OCI-LY1 (cell line): ENCODE results near the gene PDCD4.

Experiments
- H2AFZ ChIP-seq: fragments of 200-600 bp; sonication (generic), shearing (Covaris generic); 2 replicates; pipeline ENCODE4 v1.6.0; 2014; ENCODE audit warnings: antibody characterized with exemption, mild to moderate bottlenecking, low read length
- H3F3A ChIP-seq: fragments of 200-600 bp; sonication (generic), shearing (Covaris generic); 2 replicates; pipeline ENCODE4 v1.6.0; 2014; ENCODE audit warnings: mild to moderate bottlenecking, antibody characterized with exemption, low read length, moderate library complexity; ENCODE audit not compliant: insufficient read depth
- H3K27ac ChIP-seq: fragments of 200-600 bp; sonication (generic); 2 replicates; pipeline ENCODE4 v1.5.1; 2014; ENCODE audit warnings: low read length, mixed run types, mild to moderate bottlenecking, low read depth; ENCODE audit not compliant: poor library complexity, severe bottlenecking
- H3K27me3 ChIP-seq: fragments of 200-600 bp; sonication (generic); 2 replicates; pipeline ENCODE4 v1.6.0; 2014; ENCODE audit warnings: antibody characterized with exemption, mild to moderate bottlenecking, low read length, moderate library complexity; ENCODE audit not compliant: insufficient read depth
- H3K36me3 ChIP-seq: fragments of 200-600 bp; sonication (generic); 2 replicates; pipeline ENCODE4 v1.6.1; 2014; ENCODE audit warnings: mild to moderate bottlenecking, antibody characterized with exemption, low read length, moderate library complexity, mixed read lengths; ENCODE audit not compliant: insufficient read depth
- H3K4me1 ChIP-seq: fragments of 200-600 bp; sonication (generic); 2 replicates; pipeline ENCODE4 v1.5.1; 2014; ENCODE audit warnings: mild to moderate bottlenecking, low read length, moderate library complexity; ENCODE audit not compliant: insufficient read depth, severe bottlenecking
- H3K4me2 ChIP-seq: fragments of 200-600 bp; sonication (generic), shearing (Covaris generic); 2 replicates; pipeline ENCODE4 v1.6.1; 2014; ENCODE audit warnings: low read length
- H3K4me3 ChIP-seq: fragments of 200-600 bp; sonication (generic); 2 replicates; pipeline ENCODE4 v1.5.1; 2014; ENCODE audit warnings: low read length, low read depth, mild to moderate bottlenecking, mixed read lengths; ENCODE audit not compliant: poor library complexity, severe bottlenecking
- H3K79me2 ChIP-seq: fragments of 200-600 bp; shearing (Covaris generic); 2 replicates; pipeline ENCODE4 v1.6.1; 2016; ENCODE audit warnings: mixed run types, low read length, mixed read lengths; ENCODE audit not compliant: insufficient read depth
- H3K9ac ChIP-seq: fragments of 200-600 bp; sonication (generic), shearing (Covaris generic); 2 replicates; pipeline ENCODE4 v1.6.1; 2014; ENCODE audit warnings: mild to moderate bottlenecking, low read length, mixed read lengths
- H3K9me2 ChIP-seq: fragments of 200-600 bp; sonication (generic), shearing (Covaris generic); 2 replicates; pipeline ENCODE4 v1.6.1; 2014; ENCODE audit warnings: low read depth, mild to moderate bottlenecking, low read length, mixed read lengths
- H3K9me3 ChIP-seq: fragments of 200-600 bp; shearing (Covaris generic); 2 replicates; pipeline ENCODE4 v1.6.1; 2014; ENCODE audit warnings: low read length, mixed read lengths
- H4K20me1 ChIP-seq: fragments of 200-600 bp; sonication (generic), shearing (Covaris generic); 2 replicates; pipeline ENCODE4 v1.6.0; 2016; ENCODE audit warnings: mild to moderate bottlenecking, low read length; ENCODE audit not compliant: insufficient read depth
- CTCF ChIP-seq: fragments of 200-600 bp; sonication (generic), shearing (Covaris generic); IDR thresholded peaks from 2 replicates; pipeline ENCODE4 v1.5.1; 2017; ENCODE audit warnings: mild to moderate bottlenecking, antibody characterized with exemption, low read length, moderate library complexity, mixed read lengths
- EZH2 ChIP-seq: fragments of 200-600 bp; sonication (generic), shearing (Covaris generic); IDR thresholded peaks from 2 replicates; pipeline ENCODE4 v1.8.0; 2017; ENCODE audit warnings: borderline replicate concordance, mixed run types, mild to moderate bottlenecking, antibody characterized with exemption, low read length, moderate library complexity, mixed read lengths

Gene PDCD4

GRCh38 chr10:110847374-110847773 is 24.4 kb upstream of the PDCD4 start:
- Histone ChIP-seq H3F3A (no peaks in the 10 kb centered on the region), H3K9ac (no peak overlapping the region; the same call in 1 of the 2 replicates), H3K27ac (peak overlapping the region; percentile 99), H3K9me2 (no peaks in the 10 kb centered on the region), H3K36me3 (no peaks in the 10 kb centered on the region), H3K27me3 (no peaks in the 10 kb centered on the region), H3K4me2 (no peak overlapping the region), H4K20me1 (no peaks in the 10 kb centered on the region), H3K9me3 (no peaks in the 10 kb centered on the region), H3K79me2 (no peaks in the 10 kb centered on the region), H3K4me3 (no peak overlapping the region), H3K4me1 (peaks cover 61% of the 10 kb centered on the region), H2AFZ (no peak overlapping the region)
- no peak for TF ChIP-seq EZH2
- no peak for TF ChIP-seq CTCF

- Histone ChIP-seq H3K9ac (no peak overlapping the region), H3K27me3 (no peaks in the 10 kb centered on the region), H2AFZ (no peak overlapping the region), H4K20me1 (no peaks in the 10 kb centered on the region), H3K27ac (peak overlapping the region; percentile 99), H3K9me3 (no peaks in the 10 kb centered on the region), H3K79me2 (no peaks in the 10 kb centered on the region), H3K4me3 (no peak overlapping the region), H3K36me3 (no peaks in the 10 kb centered on the region), H3K9me2 (no peaks in the 10 kb centered on the region), H3K4me1 (peaks cover 61% of the 10 kb centered on the region), H3K4me2 (no peak overlapping the region), H3F3A (no peaks in the 10 kb centered on the region)
- TF ChIP-seq CTCF (no peak), EZH2 (no peak)
Observed at GRCh38 chr10:110848106-110848505, 23.6 kb upstream of the PDCD4 start.

GRCh38 chr10:110850099-110850498 is 21.6 kb upstream of the PDCD4 start:
- TF ChIP-seq EZH2 (no peak), CTCF (no peak)
- Histone ChIP-seq H3K4me1 (peaks cover 53% of the 10 kb centered on the region), H3K4me2 (no peak overlapping the region), H3K27me3 (no peaks in the 10 kb centered on the region), H3K79me2 (no peaks in the 10 kb centered on the region), H3K4me3 (no peak overlapping the region), H2AFZ (no peak overlapping the region), H3F3A (no peaks in the 10 kb centered on the region), H3K27ac (no peak overlapping the region), H4K20me1 (no peaks in the 10 kb centered on the region), H3K9me2 (no peaks in the 10 kb centered on the region), H3K9ac (no peak overlapping the region), H3K9me3 (no peaks in the 10 kb centered on the region), H3K36me3 (no peaks in the 10 kb centered on the region)
